Endothelial cell of umbilical vein (primary cell): ENCODE measurements around the gene FLT3LG. TPM values are rescaled to one million over a fixed set of nuclear protein-coding genes. Genes with fewer than 3 reads are reported as not detected.

Experiments
- BruUV-seq: library from RNA; stranded (reverse); fragments of 400-500 nt; replicated peaks from 2 replicates; lab custom pipeline; 2021; lab: Mats Ljungman, UMichigan
- CTCF ChIA-PET: fragments of 300-600, 350-600 bp; sonication (Branson Sonifier 250); formaldehyde crosslinking; loops from one replicate; lab custom pipeline; 2021; ENCODE audit warnings: antibody characterized with exemption, inconsistent platforms; lab: Charles Lee
- POLR2A ChIA-PET: fragments of 300-600, 350-600 bp; sonication (Branson Sonifier 250); formaldehyde crosslinking; loops from one replicate; lab custom pipeline; 2021; ENCODE audit warnings: antibody characterized with exemption, inconsistent platforms; lab: Charles Lee
- DNase-seq: peaks from one replicate; pipeline ENCODE4 v3.0.0-alpha.2; 2011; ENCODE audit warnings: low read depth, low spot score
- FAIRE-seq: peaks from 2 replicates; lab custom pipeline; 2011; peaks lifted over from hg19 to GRCh38; lab: Jason Lieb, UNC
- H2AFZ ChIP-seq: 2 replicates; pipeline ENCODE4 v1.6.0; 2012; ENCODE audit warnings: low read depth, low read length, control low read depth, inconsistent platforms
- H3K27ac ChIP-seq: 2 replicates; pipeline ENCODE4 v1.5.1; 2011; ENCODE audit warnings: low read depth, mild to moderate bottlenecking, control low read depth, low read length, moderate library complexity; ENCODE audit not compliant: insufficient read depth
- H3K27me3 ChIP-seq, 2 experiments: 2 replicates each; pipeline versions ENCODE4 v1.6.0 to v1.6.1; 2011; ENCODE audit warnings: low read length in 2 of 2, mixed read lengths in 1 of 2; ENCODE audit not compliant: control insufficient read depth in 2 of 2, insufficient read depth in 2 of 2
- H3K36me3 ChIP-seq, 2 experiments: 2 replicates in 1 of 2; 3 replicates in 1 of 2; pipeline ENCODE4 v1.5.1; 2011; ENCODE audit warnings: low read length in 2 of 2, mild to moderate bottlenecking in 1 of 2, moderate library complexity in 1 of 2; ENCODE audit not compliant: control insufficient read depth in 2 of 2, insufficient read depth in 2 of 2; ENCODE audit errors: extremely low read depth in 1 of 2
- H3K4me1 ChIP-seq: 3 replicates; pipeline ENCODE4 v1.5.1; 2011; ENCODE audit warnings: mild to moderate bottlenecking, low read length; ENCODE audit not compliant: control insufficient read depth, insufficient read depth; ENCODE audit errors: extremely low read depth
- H3K4me2 ChIP-seq: 2 replicates; pipeline ENCODE4 v1.6.1; 2011; ENCODE audit warnings: low read length, control low read depth, mixed read lengths; ENCODE audit not compliant: insufficient read depth
- H3K4me3 ChIP-seq, 3 experiments: fragments of 200-600 bp in 1 of 3; sonication (generic), shearing (Covaris generic) in 1 of 3; replicated peaks in 1 of 3; 2 replicates each; pipeline ENCODE4 v1.5.1; 2011 to 2016; ENCODE audit warnings: control low read depth in 3 of 3, low read length in 3 of 3, mild to moderate bottlenecking in 2 of 3, inconsistent platforms in 1 of 3, low read depth in 1 of 3, moderate library complexity in 1 of 3; ENCODE audit not compliant: insufficient read depth in 1 of 3
- H3K79me2 ChIP-seq: 2 replicates; pipeline ENCODE4 v1.6.0; 2012; ENCODE audit warnings: low read length, inconsistent platforms; ENCODE audit not compliant: control insufficient read depth, insufficient read depth
- H3K9ac ChIP-seq: replicated peaks from 2 replicates; pipeline ENCODE3; 2011; ENCODE audit warnings: low read length, control low read depth; ENCODE audit not compliant: insufficient read depth; ENCODE audit errors: extremely low read depth
- H3K9me1 ChIP-seq: replicated peaks from 3 replicates; pipeline ENCODE4 v1.6.0; 2011; ENCODE audit warnings: mild to moderate bottlenecking, low read length; ENCODE audit not compliant: control insufficient read depth, insufficient read depth; ENCODE audit errors: extremely low read depth
- H3K9me3 ChIP-seq: replicated peaks from 2 replicates; pipeline ENCODE4 v1.5.1; 2012; ENCODE audit warnings: low read length, inconsistent platforms; ENCODE audit not compliant: control insufficient read depth, insufficient read depth
- H4K20me1 ChIP-seq: replicated peaks from 2 replicates; pipeline ENCODE3; 2011; ENCODE audit warnings: mild to moderate bottlenecking, low read length; ENCODE audit not compliant: control insufficient read depth, insufficient read depth; ENCODE audit errors: extremely low read depth
- EZH2 ChIP-seq: IDR thresholded peaks from 2 replicates; pipeline ENCODE4 v1.6.1; 2012; ENCODE audit warnings: borderline replicate concordance, low read depth, mild to moderate bottlenecking, moderate library complexity, low read length, inconsistent platforms; ENCODE audit not compliant: severe bottlenecking
- FOS ChIP-seq: IDR thresholded peaks from 2 replicates; pipeline ENCODE4 v1.6.1; 2011; ENCODE audit warnings: mild to moderate bottlenecking, low read length, moderate library complexity, borderline replicate concordance; ENCODE audit not compliant: insufficient read depth
- GATA2 ChIP-seq: IDR thresholded peaks from 2 replicates; pipeline ENCODE4 v1.7.0; 2011; ENCODE audit warnings: low read depth, mild to moderate bottlenecking, moderate library complexity, mixed read lengths, low read length; ENCODE audit not compliant: insufficient read length, insufficient read depth
- JUN ChIP-seq: IDR thresholded peaks from 2 replicates; pipeline ENCODE4 v1.6.1; 2011; ENCODE audit warnings: borderline replicate concordance, low read depth; ENCODE audit not compliant: insufficient read length, insufficient read depth
- MAX ChIP-seq: IDR thresholded peaks from 2 replicates; pipeline ENCODE4 v1.6.1; 2011; ENCODE audit not compliant: insufficient read depth, insufficient read length
- MYC ChIP-seq: IDR thresholded peaks from one replicate; pipeline ENCODE4 v1.6.1; 2011; ENCODE audit warnings: mild to moderate bottlenecking, low read depth, low read length
- POLR2A ChIP-seq: IDR thresholded peaks from 2 replicates; pipeline ENCODE4 v1.6.1; 2012; ENCODE audit warnings: low read depth, mild to moderate bottlenecking, control low read depth, low read length
- POLR2AphosphoS5 ChIP-seq: IDR thresholded peaks from 2 replicates; pipeline ENCODE4 v1.6.1; 2012; ENCODE audit warnings: low read depth, mild to moderate bottlenecking, control low read depth, low read length, moderate library complexity; ENCODE audit not compliant: insufficient read depth
- dilution Hi-C: fragments of 300-500 bp; cut with MboI; formaldehyde crosslinking; loops from one replicate; pipeline ENCODE4 v1.15.0; 2019; ENCODE audit warnings: low sequenced_read_pairs; ENCODE audit not compliant: extremely low pct_ligation_motif_present
- intact Hi-C: fragments of 100-400 bp; cut with micrococcal nuclease; formaldehyde crosslinking; loops from one replicate; pipeline ENCODE4 v1.10.0; 2022
- polyA plus RNA-seq, 4 experiments: library from polyadenylated mRNA; depleted of rRNA in 3 of 4; stranded (reverse) in 3 of 4; unstranded in 1 of 4; fragments of >200 nt; gene quantifications; 2 replicates each; pipeline versions ENCODE4 v1.2.1 to v1.2.3, GENCODE V29; 2011 to 2012; ENCODE audit warnings: missing spikeins in 1 of 4
- total RNA-seq: library from RNA; stranded (reverse); gene quantifications from 2 replicates; pipeline ENCODE4 v1.2.3, GENCODE V29; 2021

The FLT3LG gene
- total and polyA plus RNA-seq, 2 donors (not counting 3 experiments of a cell fraction or from before 2014, with no cell fraction given) = 5.0 to 5.7 TPM

GRCh38 chr19:49427339-49427738, 46.7 kb upstream of the FLT3LG start:
- H3K4me1 ChIP-seq = no peaks in the 10 kb centered on the region
- dilution Hi-C loops = no loop called here
- no peaks in the 10 kb centered on the region for H4K20me1 ChIP-seq
- H2AFZ ChIP-seq = no peak overlapping the region
- no peak for DNase-seq
- no peak for TF ChIP-seq EZH2
- TF ChIP-seq GATA2 = no peak
- no peak for TF ChIP-seq MYC
- no peak overlapping the region for H3K4me3 ChIP-seq
- H3K9ac ChIP-seq = no peak overlapping the region
- no peak overlapping the region for H3K27ac ChIP-seq
- H3K27me3 ChIP-seq = peaks cover 79 to 81% of the 10 kb centered on the region in 2 experiments
- no peaks in the 10 kb centered on the region for H3K9me3 ChIP-seq
- FAIRE-seq = no peak
- no peaks in the 10 kb centered on the region for H3K36me3 ChIP-seq
- CTCF ChIA-PET = interaction anchor here (1.2 kb wide), 1 partner anchor 12 kb away, joined by 3 read pairs; no protein-coding TSS in a partner anchor
- POLR2A ChIA-PET = no interaction called here
- H3K9me1 ChIP-seq = no peaks in the 10 kb centered on the region
- H3K79me2 ChIP-seq = no peaks in the 10 kb centered on the region
- intact Hi-C loops = no loop called here
- no TSS peak for BruUV-seq
- H3K4me2 ChIP-seq = no peak overlapping the region

DNA sequence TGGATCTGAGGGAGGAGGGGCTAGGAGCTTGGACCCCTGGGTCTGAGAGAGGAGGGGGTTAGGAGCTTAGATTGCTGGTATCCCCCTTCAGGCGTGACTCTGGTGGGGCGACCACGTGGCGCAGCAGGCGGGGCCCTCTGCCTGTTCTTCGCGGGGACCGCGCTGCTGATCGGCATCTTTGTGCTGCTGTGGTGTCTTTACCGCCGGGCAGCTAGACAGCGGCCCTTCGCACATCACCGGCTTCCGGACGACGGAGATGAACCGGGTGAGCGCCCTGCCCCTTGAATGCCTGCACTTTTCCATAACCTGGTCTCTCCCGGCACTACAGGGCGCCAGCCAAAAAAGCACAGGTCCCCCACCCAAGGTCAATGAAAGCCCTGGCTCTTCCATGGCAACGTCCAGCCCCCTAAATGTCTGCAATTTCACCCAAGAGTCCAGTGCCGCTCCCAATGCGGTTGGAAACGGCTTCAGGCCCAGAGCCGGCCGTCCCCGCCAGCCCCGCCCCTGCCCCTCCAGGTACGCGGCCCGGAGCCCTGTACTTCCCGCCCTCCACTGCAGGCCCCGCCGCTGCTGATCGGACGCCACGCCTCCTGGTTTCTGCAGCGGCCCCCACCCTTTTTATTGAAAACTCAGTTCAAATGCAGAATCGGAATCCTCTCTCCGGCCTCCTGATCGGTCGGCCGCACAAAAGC, 46.0 kb upstream of the FLT3LG start:
- no peak for FAIRE-seq
- Histone ChIP-seq H3K27ac (no peak overlapping the region), H3K4me1 (no peaks in the 10 kb centered on the region), H3K36me3 (no peaks in the 10 kb centered on the region), H3K9me1 (no peaks in the 10 kb centered on the region), H3K79me2 (no peaks in the 10 kb centered on the region), H4K20me1 (no peaks in the 10 kb centered on the region), H3K9me3 (no peaks in the 10 kb centered on the region), H3K4me2 (no peak overlapping the region), H3K27me3 (peaks cover 79 to 81% of the 10 kb centered on the region in 2 experiments), H3K4me3 (no peak overlapping the region), H3K9ac (no peak overlapping the region), H2AFZ (no peak overlapping the region)
- dilution Hi-C loops (no loop called here), intact Hi-C loops (no loop called here)
- DNase-seq = no peak
- BruUV-seq = no TSS peak
- CTCF ChIA-PET = interaction anchor here (1.2 kb wide), 1 partner anchor 12 kb away, joined by 3 read pairs; no protein-coding TSS in a partner anchor
- POLR2A ChIA-PET = no interaction called here
- TF ChIP-seq POLR2A = no peak
- TF ChIP-seq FOS = no peak
- no peak for TF ChIP-seq POLR2AphosphoS5
- TF ChIP-seq EZH2 = peak; percentile 96
- TF ChIP-seq JUN = no peak
- no peak for TF ChIP-seq MAX
